HG02870 (cell line): ENCODE measurements around the gene DUS1L.

ENCODE experiments used
- ATAC-seq: cut with Tn5 transposase; IDR thresholded peaks from one replicate; pipeline ENCODE4 v1.9.1; 2021; ENCODE audit warnings: mild to moderate bottlenecking, moderate library complexity; ENCODE audit not compliant: unreplicated experiment

The DUS1L gene

DNA sequence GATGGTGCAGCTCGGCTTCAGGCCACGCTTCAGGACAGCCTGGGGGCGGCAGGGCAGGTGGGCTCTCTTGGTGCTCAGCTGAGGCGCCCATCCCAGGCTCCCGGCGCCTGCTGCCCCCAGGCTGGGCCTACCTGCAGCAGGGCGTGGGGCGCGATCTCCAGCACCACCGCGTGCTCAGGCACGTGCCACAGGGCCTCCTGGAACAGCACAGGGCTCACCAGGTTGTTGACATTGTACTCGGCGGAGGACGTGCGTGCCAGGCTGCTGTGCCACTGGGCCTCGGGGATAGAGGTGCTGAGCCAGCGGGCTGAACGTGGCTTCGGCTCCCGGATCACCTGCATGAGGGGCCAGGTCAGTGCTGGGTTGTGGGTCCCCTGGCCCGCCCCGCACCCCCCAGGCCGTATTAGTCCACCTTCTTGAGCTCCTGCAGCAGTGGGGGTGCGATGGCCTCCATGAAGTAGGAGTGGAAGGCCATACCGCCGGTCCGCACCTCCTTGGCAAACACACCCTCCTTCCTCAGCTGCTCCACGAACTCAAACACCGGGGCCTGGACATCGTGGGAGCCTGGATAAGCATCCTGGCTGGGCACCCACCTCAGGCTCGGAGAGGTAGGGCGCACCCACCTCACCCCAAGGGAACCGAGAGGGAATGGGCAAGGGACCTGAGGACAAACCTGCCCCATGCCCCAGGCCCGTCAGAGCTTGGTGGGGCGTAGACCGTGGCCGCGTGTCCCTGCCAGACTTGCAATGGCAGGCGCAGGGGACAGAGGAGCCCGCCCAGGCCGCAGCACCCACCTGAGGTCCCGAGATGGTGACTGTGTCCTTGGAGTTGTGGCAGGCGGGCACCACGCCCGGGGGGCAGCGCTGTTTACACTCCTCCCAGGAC lies 23.5 kb upstream of the DUS1L start:
- no peak for ATAC-seq

DNA sequence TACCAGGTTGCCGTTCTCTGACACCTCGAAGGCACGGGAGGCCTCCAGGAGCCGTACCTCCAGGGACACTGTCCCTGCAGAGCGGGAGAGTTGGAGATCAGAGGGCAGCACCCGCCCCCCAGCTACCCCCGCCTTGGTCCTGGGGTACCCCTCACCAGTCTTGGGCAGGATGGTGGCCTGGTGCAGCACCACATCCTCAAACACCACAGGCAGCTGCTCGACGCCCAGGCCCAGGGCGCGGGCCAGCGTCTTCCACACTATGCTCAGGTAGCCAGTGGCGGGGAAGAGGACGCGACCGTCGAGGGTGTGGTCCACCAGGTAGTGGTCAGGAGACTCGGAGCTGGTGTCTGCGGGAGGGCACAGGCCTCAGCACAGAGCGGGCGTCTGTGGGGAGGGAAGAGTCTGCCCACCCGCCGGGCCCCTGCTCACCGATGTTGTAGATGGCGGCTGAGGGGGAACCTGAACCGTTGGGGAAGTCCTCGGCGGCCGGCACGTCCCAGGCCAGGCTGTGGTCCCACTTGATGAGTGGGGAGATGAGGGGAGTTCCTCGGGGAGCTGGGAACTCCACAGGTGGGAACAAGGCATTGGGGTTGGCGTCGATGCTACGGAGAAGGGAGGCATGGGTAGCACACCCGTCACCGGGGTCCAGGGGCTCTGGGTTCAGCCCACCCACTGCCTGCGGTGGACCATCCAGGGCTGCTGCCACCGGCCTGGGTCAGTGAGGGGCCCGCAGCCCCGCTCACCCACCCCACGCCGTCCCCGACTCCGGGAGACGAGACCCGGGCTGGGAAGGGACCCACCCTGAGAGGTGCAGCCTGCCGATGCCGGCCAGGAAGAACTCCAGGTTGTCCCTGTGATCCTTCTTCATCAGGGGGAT lies 22.6 kb upstream of the DUS1L start:
- ATAC-seq, result no peak

DNA sequence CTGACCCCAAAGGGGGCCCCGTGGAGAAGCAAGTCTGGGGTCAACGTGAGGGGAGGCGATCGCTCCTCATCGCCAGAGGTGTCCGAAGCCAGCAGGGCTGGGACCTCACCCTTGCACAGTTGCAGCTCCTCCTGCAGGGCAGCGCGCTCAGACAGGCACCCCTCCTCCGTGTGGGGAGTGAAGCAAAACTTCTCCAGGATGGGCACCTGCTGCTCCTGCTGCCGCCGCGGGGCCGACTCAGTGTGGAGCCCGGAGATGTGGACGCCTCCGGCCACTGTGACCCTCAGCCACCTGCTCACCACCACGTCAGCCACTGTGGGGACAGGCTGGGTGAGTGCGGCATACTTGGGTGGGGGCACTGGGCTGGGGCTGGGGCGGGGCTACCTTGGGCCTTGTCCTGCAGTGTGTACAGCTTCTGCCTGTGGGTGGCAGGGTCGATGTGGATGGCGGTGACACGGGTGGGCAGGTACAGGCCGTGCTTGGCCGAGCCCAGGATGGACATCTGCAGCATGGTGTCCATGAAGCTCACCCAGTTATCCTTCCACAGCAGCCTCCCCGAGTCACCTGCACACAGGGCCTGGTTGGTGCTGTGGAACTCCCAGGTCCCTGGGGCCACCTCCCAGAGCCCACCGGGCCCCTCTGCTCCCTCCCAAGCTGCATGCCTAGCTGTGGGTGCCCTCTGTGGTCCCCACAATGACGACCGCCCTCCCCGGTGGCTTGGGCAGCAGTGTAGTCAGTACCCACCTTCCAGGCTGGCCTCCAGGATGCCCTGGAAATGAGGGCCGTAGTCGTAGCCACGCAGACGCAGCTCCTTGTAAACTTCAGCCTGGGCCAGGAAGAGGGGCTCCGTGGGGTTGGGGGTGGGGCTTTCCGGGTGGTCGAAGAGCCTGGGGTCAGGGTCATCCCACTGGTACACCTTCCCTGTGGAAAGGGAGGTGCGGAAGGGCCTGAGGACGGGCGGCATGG lies 21.6 kb upstream of the DUS1L start:
- no peak for ATAC-seq

DNA sequence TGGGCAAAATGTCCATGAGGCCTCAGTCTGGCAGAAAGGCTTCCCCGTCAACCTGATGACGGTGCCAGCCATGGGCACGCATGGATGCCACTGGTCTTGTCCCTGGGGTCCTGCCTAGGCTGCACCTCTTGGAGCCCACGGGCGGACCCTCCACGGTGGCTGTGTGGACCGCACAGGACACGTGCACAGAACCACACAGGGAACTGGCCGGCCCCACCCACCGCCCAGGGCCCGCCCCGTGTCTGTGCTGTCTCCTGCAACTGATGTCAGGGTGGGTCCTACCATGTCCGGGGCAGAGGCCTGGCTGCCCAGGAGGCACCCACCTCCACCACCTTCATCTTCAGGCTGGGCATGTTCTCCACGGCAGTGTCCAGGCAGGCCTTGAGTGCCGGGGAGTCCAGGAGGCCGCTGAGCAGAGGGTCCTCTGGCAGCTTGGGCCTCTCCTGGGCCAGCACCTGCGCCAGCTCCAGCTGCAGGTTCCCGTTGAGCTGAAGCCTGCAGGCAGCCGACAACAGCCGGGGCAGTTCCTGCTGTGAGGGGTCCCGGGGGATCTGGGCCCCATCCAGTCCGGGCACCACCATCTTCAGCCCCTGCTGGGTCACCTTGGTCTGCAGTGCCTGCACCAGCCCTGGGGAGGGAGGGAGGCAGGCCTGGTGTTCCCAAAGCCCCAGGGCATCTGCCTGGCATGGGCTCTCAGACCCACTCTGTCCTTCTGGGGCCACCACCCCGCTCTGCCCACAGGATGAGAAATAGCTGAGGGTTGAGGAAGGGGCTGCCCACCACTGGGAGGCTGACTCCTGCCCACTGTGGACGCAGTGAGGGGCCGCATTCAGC lies 20.5 kb upstream of the DUS1L start:
- ATAC-seq, result no peak

DNA sequence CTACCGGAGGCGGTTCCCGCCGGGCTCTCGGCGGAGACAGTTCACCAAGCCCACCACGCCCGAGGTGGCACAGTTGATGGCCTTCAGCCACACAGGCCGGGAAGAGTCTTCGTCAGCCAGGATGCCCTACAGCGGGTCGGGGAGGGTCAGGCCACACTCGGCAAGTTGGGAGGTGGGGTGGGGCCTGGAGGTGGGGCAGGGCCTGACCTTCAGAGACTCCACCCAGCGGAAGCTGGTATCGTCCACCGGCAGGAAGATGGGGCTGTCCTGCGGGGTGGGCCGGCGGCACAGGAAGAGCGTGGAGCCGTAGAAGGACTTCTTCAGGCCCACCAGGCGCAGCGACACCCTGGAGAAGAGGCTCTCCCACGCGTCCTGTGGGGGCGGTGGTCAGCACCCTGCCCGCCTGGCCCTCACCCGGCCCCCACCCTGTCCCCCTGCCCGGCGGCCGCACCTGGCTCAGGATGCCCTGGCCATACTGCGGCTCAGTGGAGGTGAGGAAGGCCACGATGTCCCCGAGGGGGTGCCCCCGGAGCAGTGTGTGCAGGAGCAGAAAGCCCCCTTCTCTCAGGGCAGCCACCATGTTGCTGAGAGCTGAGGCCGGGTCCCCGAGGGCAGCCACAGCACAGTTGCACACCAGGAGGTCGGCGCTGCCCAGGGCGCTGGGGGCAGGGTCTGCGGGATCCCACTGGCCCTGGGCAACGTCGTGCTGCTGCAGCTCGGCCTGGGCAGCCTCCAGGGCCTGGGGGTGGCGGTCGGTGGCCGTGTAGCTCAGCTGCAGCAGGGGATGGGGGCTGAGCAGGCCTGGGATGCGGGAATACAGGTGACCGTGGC lies 19.6 kb upstream of the DUS1L start:
- ATAC-seq, result no peak

DNA sequence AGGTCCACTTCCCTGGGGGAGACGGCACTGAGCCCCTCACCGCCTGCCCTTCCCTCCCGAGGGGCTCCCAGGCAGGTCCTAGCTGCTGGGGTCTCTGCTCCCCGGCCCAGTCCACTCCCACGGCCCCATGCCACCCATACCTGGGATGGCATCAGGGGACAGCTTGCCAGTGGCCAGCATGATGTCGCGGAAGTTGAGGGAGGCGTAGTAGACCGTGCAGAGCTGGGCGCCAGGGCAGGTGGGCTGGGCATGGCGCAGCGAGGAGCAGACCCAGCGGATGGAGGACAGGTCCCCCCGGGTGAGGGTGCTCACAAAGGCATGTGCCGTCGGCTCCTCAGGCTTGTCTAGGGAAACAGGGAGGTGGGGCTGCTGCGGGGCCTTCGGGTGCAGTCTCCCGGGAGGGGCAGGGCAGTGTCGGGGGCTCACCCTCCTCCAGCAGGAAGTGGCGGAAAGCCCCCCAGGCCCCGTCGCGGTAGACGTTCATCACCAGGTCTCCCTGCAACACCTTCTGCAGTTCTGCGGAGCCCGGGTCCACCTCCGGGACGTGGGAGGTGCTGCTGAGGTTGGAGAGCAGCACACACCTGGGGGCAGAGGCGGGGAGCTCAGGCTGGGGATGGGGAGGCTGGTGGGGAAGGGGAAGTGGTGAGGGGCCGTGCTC lies 18.9 kb upstream of the DUS1L start:
- ATAC-seq, result no peak

DNA sequence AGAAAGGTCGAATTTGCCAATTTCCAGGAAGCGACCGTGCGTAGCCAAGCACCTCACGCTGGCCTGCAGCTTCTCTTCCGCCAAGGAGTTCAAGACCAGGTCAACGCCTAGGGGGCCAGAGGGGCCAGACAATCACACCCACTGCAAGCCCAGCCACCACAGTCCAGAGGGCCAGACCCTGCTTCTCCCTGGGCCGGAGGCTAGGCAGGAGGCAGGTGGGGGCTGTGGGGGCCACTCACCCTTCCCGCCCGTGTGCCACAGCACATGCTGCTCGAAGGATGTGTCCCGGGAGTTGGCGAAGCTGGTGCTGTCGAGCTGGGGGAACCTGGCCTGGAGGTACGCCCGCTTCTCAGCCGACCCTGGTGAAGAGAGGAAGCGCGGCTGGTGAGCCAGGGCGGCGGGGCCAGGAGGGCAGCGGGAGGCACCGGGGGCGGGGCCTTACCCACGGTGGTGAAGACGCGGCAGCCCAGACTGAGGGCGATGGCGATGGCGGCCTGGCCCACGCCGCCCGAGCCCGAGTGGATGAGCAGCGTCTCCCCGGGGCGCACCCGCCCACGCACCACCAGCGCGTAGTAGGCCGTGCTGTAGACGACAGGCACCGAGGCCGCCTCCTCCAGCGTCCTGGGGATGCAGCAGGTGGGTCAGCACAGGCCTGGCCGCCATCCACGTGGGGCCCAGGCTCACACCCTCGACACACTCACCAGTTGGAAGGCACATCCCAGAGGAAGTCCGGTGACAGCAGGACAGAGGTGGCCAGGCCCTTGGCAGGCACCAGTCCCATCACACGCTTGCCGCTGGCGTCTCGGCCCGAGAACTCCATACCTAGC lies 18.1 kb upstream of the DUS1L start:
- no peak for ATAC-seq

DNA sequence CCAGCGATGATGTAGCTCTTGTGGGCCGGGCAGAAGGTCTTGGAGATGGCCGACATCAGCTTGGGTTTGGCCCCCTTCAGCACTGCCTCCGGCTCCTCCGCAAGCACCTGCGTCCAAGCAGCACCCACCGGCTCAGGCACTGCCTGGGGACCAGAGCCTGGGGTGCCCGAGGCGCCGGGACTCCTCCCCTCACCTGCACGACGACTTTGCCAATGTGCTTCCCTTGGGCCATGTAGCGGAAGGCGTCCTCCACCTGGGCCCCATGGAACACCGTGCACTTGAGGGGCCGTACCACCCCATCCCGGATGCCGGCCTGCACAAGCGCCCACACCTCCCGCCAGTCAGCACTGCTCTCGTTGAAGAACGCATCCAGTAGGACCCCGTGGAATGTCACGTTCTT lies 17.4 kb upstream of the DUS1L start:
- no peak for ATAC-seq

DNA sequence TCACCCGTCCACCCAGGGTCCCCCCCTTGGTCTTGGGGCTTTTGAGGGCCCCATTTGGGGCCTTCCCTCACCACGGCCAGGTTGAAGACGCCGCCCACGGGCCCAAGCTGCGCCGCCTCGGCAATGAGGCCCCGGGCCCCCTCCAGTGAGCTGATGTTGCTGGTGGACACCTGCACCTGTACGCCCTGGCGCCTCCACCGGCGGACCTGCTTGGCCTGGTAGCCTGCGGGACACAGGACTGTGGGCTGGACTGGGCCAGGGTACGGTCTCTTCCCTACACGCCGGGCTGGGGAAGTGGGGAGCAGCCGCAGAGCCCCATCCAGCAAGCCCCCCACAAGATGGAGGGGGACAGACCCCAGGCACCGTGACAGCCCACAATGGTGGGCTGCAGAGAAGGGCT lies 16.9 kb upstream of the DUS1L start:
- no peak for ATAC-seq

DNA sequence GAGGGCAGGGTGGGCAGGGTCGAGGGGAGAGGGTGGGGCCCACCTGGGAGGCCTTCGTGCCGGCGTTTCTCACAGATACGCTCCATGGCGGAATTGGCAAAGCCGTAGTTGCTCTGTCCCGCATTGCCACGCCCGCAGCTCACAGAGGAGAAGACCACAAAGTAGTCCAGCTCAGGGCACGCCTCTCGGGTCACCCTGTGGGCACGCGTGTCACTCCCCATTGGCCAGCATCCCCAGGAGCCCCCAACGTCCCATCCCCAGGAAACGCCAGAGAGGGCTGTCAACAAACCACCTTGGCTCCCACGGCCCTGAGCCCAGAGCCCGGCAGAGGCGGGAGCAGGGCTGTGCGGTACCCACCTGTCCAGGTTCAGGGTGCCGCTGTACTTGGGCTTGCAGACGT lies 16.4 kb upstream of the DUS1L start:
- no peak for ATAC-seq

DNA sequence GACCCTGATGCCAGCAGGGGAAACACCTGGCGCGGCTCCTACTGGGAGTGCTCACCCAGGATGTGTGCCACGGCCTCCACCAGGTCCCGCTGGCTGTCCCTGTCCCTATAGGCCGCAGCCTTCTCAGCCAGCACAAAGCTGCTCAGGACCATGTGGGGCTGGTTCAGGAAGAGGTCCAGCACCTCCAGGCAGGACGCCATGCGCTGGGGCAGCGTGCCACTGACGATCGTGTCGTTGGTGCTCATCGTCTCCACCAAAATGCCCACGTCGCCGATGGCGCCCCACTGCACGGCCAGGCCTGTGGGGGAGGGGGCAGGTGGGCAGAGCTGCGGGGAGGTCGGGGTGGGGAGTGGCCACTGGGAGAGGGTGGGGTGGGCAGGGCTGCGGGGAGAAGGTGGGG lies 15.9 kb upstream of the DUS1L start:
- no peak for ATAC-seq

DNA sequence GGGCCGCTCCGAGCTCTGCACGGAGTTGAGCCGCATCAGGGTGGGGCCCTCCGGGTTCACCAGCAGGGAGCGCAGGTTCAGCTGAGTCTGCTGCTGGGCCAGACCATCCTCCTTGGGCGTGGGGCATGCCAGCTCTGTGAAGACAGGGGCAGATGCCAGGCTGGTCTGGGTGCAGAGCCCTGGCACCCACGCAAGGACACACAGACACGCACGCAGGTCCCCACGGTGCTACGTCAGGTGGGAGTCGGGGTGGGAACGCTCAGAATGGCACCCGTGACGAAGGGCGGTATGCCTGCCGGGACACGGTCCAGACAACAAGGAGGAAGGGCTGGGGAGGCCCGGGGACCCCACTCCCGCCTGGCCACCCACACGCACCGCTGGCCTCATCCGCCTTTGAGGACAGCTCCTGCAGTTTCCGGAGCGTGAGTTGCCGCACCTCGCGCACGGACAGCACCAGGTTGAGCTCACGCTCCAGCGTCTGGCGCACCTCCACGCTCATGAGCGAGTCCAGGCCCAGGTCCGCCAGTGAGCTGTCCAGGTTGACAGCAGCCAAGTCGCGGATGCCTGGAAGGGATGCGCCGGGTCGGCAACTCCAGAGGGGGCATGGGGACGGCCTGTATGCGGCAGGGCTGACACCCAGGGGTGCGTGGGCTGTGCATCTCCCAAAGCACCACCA lies 15.3 kb upstream of the DUS1L start:
- ATAC-seq, result no peak

DNA sequence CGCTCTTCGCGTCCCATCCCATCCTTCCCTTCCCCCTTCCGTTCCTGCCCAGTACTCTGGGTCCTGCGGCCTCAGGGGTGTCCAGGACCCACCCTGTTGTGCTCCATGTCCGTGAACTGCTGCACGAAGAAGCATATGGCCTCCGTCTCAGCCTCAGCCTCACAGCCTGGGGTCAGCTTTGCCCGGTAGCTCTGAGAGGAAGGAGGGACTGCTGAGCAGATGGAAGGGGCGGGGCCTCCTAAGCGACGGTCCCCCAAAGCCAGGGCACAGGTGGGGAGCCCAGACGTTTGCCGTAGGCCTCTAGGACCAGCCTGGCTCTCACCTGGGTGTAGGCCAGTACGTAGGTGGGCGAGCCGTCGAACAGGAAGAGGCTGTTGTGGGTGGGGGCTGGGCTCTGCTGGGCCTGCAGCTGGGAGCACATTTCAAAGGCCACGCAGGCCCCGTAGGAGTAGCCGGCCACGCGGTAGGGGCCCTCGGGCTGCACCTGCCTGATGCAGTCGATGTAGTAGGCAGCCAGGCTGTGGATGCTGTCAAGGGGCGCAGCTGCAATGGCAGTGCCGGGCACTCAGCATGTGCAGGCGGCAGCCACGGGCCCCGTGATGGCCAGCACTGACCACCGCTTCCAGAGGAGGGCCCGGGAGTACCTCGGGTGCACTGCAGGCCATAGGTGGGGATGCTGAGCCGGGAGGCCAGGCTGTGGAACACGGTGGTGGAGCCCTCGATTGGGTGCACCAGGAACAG lies 14.6 kb upstream of the DUS1L start:
- ATAC-seq, result no peak

DNA sequence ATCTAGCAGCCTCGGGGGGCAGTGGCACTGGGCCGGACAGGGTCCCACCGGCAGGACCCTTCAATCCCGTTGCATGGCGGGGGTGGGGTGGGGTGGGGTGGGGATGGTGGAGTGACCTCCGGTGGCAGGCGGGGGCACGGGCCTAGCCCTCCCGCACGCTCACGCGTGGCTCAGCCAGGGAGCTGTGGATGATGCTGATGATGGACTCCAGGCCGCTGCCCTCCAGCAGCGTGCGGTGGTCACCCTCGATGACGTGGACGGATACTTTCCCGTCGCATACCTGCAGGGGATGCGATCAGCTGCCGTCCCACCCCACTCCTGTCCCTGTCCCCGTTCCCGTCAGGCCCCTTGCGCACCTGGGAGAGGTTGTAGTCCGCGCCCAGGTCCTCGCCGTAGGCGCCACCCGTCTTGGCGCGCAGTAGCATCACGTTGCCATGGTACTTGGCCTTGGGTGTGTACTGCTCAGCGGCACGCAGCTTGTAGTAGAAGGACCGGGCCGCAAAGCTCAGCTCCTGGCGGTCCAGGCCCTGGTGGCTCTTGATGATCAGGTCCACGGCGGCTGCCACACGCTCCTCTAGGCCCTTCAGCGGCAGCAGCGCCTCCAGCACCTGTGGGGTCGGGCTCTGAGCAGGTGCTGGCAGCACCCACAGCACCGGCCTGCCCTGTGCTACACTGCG lies 13.5 kb upstream of the DUS1L start:
- no peak for ATAC-seq

DNA sequence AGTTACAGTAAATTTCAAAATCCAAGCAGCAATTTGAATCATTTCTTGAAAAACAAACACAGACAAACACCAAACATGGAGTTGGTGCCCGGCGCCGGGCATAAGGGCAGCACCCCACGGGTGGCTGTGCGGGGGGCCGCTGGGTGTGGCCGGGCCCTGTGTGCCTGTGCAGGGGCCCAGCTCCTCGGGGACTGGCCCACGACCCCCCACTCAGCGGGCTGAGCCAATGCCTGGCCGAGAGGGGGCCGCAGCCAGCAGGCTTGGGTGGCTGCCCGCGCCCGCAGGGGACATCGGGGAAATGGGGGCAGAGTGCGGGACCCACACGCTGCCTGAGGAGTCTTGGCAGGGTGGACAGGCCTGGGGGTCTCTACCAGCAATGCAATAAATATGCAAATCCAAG lies 12.8 kb upstream of the DUS1L start:
- ATAC-seq, result no peak
